ENCODE data around the gene RMI2. TPM values are rescaled to one million over a fixed set of nuclear protein-coding genes. Genes with fewer than 3 reads are reported as not detected.

RMI2 gene
- total RNA-seq, 2 donors from 2014 or later: 0.49 TPM; not detected in 1

- no peaks in the 10 kb centered on the region for H3K4me1 ChIP-seq (ENCODE audit: control insufficient read depth in 1 of 2, low read depth in 2 of 2)
- no peaks in the 10 kb centered on the region for H3K27me3 ChIP-seq (replicated peaks; ENCODE audit: insufficient read depth)
- no peaks in the 10 kb centered on the region for H3K36me3 ChIP-seq
- H3K4me3 ChIP-seq: no peak overlapping the region
- TF ChIP-seq CTCF (IDR thresholded peaks at IDR 0.05): no peak
- DNase-seq (ENCODE audit: low spot score): no peak
- no peak for ATAC-seq (ENCODE audit: insufficient number of reproducible peaks, low FRiP score, low read depth)
- no peak overlapping the region for H3K27ac ChIP-seq
- no peaks in the 10 kb centered on the region for H3K9me3 ChIP-seq
Measured at GRCh38 chr16:11395949-11396240, 50.6 kb downstream of the RMI2 start.

- DNase-seq (ENCODE audit: low spot score) (peak; percentile 21), ATAC-seq (ENCODE audit: insufficient number of reproducible peaks, low FRiP score, low read depth) (no peak)
- Histone ChIP-seq H3K9me3 (no peaks in the 10 kb centered on the region), H3K4me1 (ENCODE audit: control insufficient read depth in 1 of 2, low read depth in 2 of 2) (no peaks in the 10 kb centered on the region), H3K36me3 (no peaks in the 10 kb centered on the region), H3K27me3 (replicated peaks; ENCODE audit: insufficient read depth) (no peaks in the 10 kb centered on the region), H3K27ac (no peak overlapping the region), H3K4me3 (no peak overlapping the region)
- peak; percentile 99 for TF ChIP-seq CTCF (IDR thresholded peaks at IDR 0.05)
Measured at GRCh38 chr16:11396241-11397048, 51.2 kb downstream of the RMI2 start.

GRCh38 chr16:11398136-11398535, 52.9 kb downstream of the RMI2 start:
- no peak overlapping the region for H3K4me3 ChIP-seq
- H3K27me3 ChIP-seq (replicated peaks; ENCODE audit: insufficient read depth): no peaks in the 10 kb centered on the region
- H3K36me3 ChIP-seq: no peaks in the 10 kb centered on the region
- H3K27ac ChIP-seq: no peak overlapping the region
- no peaks in the 10 kb centered on the region for H3K9me3 ChIP-seq
- H3K4me1 ChIP-seq (ENCODE audit: control insufficient read depth in 1 of 2, low read depth in 2 of 2): no peaks in the 10 kb centered on the region
- ATAC-seq (ENCODE audit: insufficient number of reproducible peaks, low FRiP score, low read depth): no peak
- no peak for DNase-seq (ENCODE audit: low spot score)
- no peak for TF ChIP-seq CTCF (IDR thresholded peaks at IDR 0.05)

- TF ChIP-seq CTCF (IDR thresholded peaks at IDR 0.05): no peak
- Histone ChIP-seq H3K4me1 (ENCODE audit: control insufficient read depth in 1 of 2, low read depth in 2 of 2) (no peaks in the 10 kb centered on the region), H3K4me3 (no peak overlapping the region), H3K27me3 (replicated peaks; ENCODE audit: insufficient read depth) (no peaks in the 10 kb centered on the region), H3K27ac (no peak overlapping the region), H3K9me3 (no peaks in the 10 kb centered on the region), H3K36me3 (no peaks in the 10 kb centered on the region)
- no peak for DNase-seq (ENCODE audit: low spot score)
- ATAC-seq (ENCODE audit: insufficient number of reproducible peaks, low FRiP score, low read depth): no peak
Measured at GRCh38 chr16:11398851-11399250, 53.6 kb downstream of the RMI2 start.

GRCh38 chr16:11399261-11399831, 54.1 kb downstream of the RMI2 start:
- no peaks in the 10 kb centered on the region for H3K4me1 ChIP-seq (ENCODE audit: control insufficient read depth in 1 of 2, low read depth in 2 of 2)

More at GRCh38 chr16:11399261-11399831, 54.1 kb downstream of the RMI2 start:
- Histone ChIP-seq H3K27me3 (replicated peaks; ENCODE audit: insufficient read depth) (no peaks in the 10 kb centered on the region), H3K36me3 (no peaks in the 10 kb centered on the region), H3K9me3 (no peaks in the 10 kb centered on the region), H3K4me3 (no peak overlapping the region), H3K27ac (no peak overlapping the region)
- DNase-seq (ENCODE audit: low spot score): no peak
- ATAC-seq (ENCODE audit: insufficient number of reproducible peaks, low FRiP score, low read depth): no peak
- TF ChIP-seq CTCF (IDR thresholded peaks at IDR 0.05): no peak
